ENCODE results near the gene GALE. TPM values are rescaled to one million over a fixed set of nuclear protein-coding genes. Genes with fewer than 3 reads are reported as not detected.
A peak's percentile ranks its signal among the peaks of the same experiment; 100 is the strongest.

Gene GALE
- total and polyA plus RNA-seq, 2 of the 13 experiments (the other 11 are each of a cell fraction or from before 2014, with no cell fraction given), result 85.2 to 88.4 TPM

DNA sequence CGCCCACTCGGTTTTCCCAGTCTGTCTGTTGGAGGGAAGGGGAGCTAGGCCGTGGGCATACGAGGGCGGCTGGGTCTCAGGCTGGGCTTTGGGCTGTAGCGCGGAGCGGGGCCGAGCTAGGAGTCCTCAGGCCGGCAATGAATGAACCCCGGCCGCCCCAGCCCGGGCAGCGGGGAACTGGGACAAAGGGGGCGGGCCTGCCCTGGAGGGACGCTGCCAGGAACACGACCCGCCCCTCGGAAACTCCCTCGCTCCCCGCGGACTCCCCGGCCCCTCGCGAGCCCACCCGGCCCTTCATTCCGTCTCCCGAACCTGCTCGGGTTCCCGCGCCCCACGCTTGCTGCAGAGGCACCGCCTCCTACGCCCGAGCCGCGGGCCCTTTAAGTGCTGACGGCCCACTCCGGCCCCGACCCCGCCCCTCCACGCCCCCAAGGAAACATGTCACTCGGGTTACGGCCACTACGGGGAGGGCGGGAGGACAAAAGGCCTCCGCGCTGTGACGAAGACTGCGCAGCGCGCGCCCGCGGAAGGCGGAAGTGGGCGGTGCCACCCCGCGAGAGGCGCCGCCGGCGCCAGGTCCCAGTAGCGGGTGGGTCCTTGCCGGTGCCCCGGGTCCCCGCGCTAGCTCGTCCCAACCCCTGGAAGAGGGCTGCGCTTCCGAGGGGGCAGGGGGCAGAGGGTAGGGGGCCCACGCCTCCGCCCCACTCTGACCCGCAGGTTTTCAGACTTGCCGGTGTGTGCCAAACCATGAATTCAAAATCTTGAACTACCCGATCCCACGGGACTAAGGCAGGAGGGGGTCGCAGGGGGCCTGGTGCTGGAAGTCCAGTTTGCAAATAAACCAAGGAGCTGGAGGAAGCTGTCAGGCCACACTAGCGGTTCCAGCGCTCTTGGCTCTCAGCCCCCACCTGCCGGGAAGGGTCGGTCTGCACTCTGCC is at the start of gene GALE (continued):
- TF ChIP-seq, protein P1, sequence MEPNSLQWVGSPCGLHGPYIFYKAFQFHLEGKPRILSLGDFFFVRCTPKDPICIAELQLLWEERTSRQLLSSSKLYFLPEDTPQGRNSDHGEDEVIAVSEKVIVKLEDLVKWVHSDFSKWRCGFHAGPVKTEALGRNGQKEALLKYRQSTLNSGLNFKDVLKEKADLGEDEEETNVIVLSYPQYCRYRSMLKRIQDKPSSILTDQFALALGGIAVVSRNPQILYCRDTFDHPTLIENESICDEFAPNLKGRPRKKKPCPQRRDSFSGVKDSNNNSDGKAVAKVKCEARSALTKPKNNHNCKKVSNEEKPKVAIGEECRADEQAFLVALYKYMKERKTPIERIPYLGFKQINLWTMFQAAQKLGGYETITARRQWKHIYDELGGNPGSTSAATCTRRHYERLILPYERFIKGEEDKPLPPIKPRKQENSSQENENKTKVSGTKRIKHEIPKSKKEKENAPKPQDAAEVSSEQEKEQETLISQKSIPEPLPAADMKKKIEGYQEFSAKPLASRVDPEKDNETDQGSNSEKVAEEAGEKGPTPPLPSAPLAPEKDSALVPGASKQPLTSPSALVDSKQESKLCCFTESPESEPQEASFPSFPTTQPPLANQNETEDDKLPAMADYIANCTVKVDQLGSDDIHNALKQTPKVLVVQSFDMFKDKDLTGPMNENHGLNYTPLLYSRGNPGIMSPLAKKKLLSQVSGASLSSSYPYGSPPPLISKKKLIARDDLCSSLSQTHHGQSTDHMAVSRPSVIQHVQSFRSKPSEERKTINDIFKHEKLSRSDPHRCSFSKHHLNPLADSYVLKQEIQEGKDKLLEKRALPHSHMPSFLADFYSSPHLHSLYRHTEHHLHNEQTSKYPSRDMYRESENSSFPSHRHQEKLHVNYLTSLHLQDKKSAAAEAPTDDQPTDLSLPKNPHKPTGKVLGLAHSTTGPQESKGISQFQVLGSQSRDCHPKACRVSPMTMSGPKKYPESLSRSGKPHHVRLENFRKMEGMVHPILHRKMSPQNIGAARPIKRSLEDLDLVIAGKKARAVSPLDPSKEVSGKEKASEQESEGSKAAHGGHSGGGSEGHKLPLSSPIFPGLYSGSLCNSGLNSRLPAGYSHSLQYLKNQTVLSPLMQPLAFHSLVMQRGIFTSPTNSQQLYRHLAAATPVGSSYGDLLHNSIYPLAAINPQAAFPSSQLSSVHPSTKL (CRISPR knock-in tag; IDR thresholded peaks at IDR 0.05), result peak; percentile 41
- TF ChIP-seq ZNF382 (CRISPR knock-in tag; IDR thresholded peaks at IDR 0.05; ENCODE audit: borderline replicate concordance) (no peak), DNMT3B (CRISPR knock-in tag; conservative IDR thresholded peaks at IDR 0.05) (no peak), KLF11 (CRISPR knock-in tag; IDR thresholded peaks at IDR 0.05) (no peak), ZNF282 (IDR thresholded peaks at IDR 0.05; ENCODE audit: partially characterized antibody) (no peak), ZNF773 (CRISPR knock-in tag; IDR thresholded peaks at IDR 0.05; ENCODE audit: borderline replicate concordance) (no peak), ZNF83 (CRISPR knock-in tag; IDR thresholded peaks at IDR 0.05; ENCODE audit: borderline replicate concordance) (no peak), MTA3 (CRISPR knock-in tag; IDR thresholded peaks at IDR 0.05) (no peak), NKX3-1 (CRISPR knock-in tag; IDR thresholded peaks at IDR 0.05) (no peak), GPN1 (CRISPR knock-in tag; IDR thresholded peaks at IDR 0.05; ENCODE audit: borderline replicate concordance) (0 out of 2 replicates have a peak, but pooled peaks have one; percentile 10), SMYD3 (CRISPR knock-in tag; IDR thresholded peaks at IDR 0.05) (no peak), BRD4 (CRISPR knock-in tag; IDR thresholded peaks at IDR 0.05) (no peak)
- TF ChIP-seq, protein P2, sequence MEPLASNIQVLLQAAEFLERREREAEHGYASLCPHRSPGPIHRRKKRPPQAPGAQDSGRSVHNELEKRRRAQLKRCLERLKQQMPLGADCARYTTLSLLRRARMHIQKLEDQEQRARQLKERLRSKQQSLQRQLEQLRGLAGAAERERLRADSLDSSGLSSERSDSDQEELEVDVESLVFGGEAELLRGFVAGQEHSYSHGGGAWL (CRISPR knock-in tag; IDR thresholded peaks at IDR 0.05), result no peak
- TF ChIP-seq, protein P3, sequence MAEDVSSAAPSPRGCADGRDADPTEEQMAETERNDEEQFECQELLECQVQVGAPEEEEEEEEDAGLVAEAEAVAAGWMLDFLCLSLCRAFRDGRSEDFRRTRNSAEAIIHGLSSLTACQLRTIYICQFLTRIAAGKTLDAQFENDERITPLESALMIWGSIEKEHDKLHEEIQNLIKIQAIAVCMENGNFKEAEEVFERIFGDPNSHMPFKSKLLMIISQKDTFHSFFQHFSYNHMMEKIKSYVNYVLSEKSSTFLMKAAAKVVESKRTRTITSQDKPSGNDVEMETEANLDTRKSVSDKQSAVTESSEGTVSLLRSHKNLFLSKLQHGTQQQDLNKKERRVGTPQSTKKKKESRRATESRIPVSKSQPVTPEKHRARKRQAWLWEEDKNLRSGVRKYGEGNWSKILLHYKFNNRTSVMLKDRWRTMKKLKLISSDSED (CRISPR knock-in tag; IDR thresholded peaks at IDR 0.05), result no peak
- TF ChIP-seq, protein P4, sequence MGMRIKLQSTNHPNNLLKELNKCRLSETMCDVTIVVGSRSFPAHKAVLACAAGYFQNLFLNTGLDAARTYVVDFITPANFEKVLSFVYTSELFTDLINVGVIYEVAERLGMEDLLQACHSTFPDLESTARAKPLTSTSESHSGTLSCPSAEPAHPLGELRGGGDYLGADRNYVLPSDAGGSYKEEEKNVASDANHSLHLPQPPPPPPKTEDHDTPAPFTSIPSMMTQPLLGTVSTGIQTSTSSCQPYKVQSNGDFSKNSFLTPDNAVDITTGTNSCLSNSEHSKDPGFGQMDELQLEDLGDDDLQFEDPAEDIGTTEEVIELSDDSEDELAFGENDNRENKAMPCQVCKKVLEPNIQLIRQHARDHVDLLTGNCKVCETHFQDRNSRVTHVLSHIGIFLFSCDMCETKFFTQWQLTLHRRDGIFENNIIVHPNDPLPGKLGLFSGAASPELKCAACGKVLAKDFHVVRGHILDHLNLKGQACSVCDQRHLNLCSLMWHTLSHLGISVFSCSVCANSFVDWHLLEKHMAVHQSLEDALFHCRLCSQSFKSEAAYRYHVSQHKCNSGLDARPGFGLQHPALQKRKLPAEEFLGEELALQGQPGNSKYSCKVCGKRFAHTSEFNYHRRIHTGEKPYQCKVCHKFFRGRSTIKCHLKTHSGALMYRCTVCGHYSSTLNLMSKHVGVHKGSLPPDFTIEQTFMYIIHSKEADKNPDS (CRISPR knock-in tag; IDR thresholded peaks at IDR 0.05), result no peak
- TF ChIP-seq, protein P5, sequence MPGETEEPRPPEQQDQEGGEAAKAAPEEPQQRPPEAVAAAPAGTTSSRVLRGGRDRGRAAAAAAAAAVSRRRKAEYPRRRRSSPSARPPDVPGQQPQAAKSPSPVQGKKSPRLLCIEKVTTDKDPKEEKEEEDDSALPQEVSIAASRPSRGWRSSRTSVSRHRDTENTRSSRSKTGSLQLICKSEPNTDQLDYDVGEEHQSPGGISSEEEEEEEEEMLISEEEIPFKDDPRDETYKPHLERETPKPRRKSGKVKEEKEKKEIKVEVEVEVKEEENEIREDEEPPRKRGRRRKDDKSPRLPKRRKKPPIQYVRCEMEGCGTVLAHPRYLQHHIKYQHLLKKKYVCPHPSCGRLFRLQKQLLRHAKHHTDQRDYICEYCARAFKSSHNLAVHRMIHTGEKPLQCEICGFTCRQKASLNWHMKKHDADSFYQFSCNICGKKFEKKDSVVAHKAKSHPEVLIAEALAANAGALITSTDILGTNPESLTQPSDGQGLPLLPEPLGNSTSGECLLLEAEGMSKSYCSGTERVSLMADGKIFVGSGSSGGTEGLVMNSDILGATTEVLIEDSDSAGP (CRISPR knock-in tag; IDR thresholded peaks at IDR 0.05; ENCODE audit: borderline replicate concordance), result peak; percentile 100
- TF ChIP-seq, protein P6, sequence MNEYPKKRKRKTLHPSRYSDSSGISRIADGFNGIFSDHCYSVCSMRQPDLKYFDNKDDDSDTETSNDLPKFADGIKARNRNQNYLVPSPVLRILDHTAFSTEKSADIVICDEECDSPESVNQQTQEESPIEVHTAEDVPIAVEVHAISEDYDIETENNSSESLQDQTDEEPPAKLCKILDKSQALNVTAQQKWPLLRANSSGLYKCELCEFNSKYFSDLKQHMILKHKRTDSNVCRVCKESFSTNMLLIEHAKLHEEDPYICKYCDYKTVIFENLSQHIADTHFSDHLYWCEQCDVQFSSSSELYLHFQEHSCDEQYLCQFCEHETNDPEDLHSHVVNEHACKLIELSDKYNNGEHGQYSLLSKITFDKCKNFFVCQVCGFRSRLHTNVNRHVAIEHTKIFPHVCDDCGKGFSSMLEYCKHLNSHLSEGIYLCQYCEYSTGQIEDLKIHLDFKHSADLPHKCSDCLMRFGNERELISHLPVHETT (CRISPR knock-in tag; conservative IDR thresholded peaks at IDR 0.05), result peak; percentile 66; the same call in 1 of the 2 replicates
